ENCODE data around the gene BCKDHA.
"Not testable (repeated sequence)": the region's sequence is repeated elsewhere in the genome, so short reads cannot be mapped to it uniquely, and the experiment has no call there.

The BCKDHA gene

GRCh38 chr19:41359741-41360140, 37.9 kb upstream of the BCKDHA start:
- no peak for TF ChIP-seq POLR2A (IDR thresholded peaks at IDR 0.05; ENCODE audit: low read depth, low read length)
- DNase-seq (ENCODE audit: insufficient read length, low spot score) (no peak), FAIRE-seq (no peak)

GRCh38 chr19:41362143-41362847, 35.3 kb upstream of the BCKDHA start:
- no peak for TF ChIP-seq POLR2A (IDR thresholded peaks at IDR 0.05; ENCODE audit: low read depth, low read length)
- no peak for DNase-seq (ENCODE audit: insufficient read length, low spot score)
- no peak for FAIRE-seq

GRCh38 chr19:41363371-41363752, 34.3 kb upstream of the BCKDHA start:
- no peak for TF ChIP-seq POLR2A (IDR thresholded peaks at IDR 0.05; ENCODE audit: low read depth, low read length)
- FAIRE-seq (no peak), DNase-seq (ENCODE audit: insufficient read length, low spot score) (no peak)

GRCh38 chr19:41363753-41364523, 33.7 kb upstream of the BCKDHA start, which contains the start of gene B9D2:
Gene B9D2 (minus strand): TSS chr19:41364149. CDS start chr19:41363519, 630 bp downstream.
- TF ChIP-seq POLR2A (IDR thresholded peaks at IDR 0.05; ENCODE audit: low read depth, low read length) = peak; percentile 75
- FAIRE-seq (peak; percentile 60), DNase-seq (ENCODE audit: insufficient read length, low spot score) (peak; percentile 94)

- FAIRE-seq = no peak
- no peak for TF ChIP-seq POLR2A (IDR thresholded peaks at IDR 0.05; ENCODE audit: low read depth, low read length)
These were observed 32.9 kb upstream of the BCKDHA start for GRCh38 chr19:41364524-41365391.

GRCh38 chr19:41366089-41366488, 31.5 kb upstream of the BCKDHA start:
- FAIRE-seq = no peak
- TF ChIP-seq POLR2A (IDR thresholded peaks at IDR 0.05; ENCODE audit: low read depth, low read length) = no peak
- DNase-seq (ENCODE audit: insufficient read length, low spot score) = no peak

More at GRCh38 chr19:41364524-41365391, 32.9 kb upstream of the BCKDHA start:
- DNase-seq (ENCODE audit: insufficient read length, low spot score) = no peak

GRCh38 chr19:41367848-41368301, 29.7 kb upstream of the BCKDHA start:
- DNase-seq (ENCODE audit: insufficient read length, low spot score) (peak; percentile 65), FAIRE-seq (peak; percentile 20)
- no peak for TF ChIP-seq POLR2A (IDR thresholded peaks at IDR 0.05; ENCODE audit: low read depth, low read length)

- TF ChIP-seq POLR2A (IDR thresholded peaks at IDR 0.05; ENCODE audit: low read depth, low read length) = no peak
- DNase-seq (ENCODE audit: insufficient read length, low spot score) (no peak), FAIRE-seq (no peak)
These were observed 27.8 kb upstream of the BCKDHA start for GRCh38 chr19:41369769-41370168.

- FAIRE-seq; DNase-seq (ENCODE audit: insufficient read length, low spot score): not testable (repeated sequence)
These were observed 26.5 kb upstream of the BCKDHA start for GRCh38 chr19:41371119-41371518.

GRCh38 chr19:41371541-41371940, 26.1 kb upstream of the BCKDHA start:
- DNase-seq (ENCODE audit: insufficient read length, low spot score) (no peak), FAIRE-seq (no peak)
- TF ChIP-seq POLR2A (IDR thresholded peaks at IDR 0.05; ENCODE audit: low read depth, low read length) = no peak

GRCh38 chr19:41372501-41372900, 25.1 kb upstream of the BCKDHA start:
- no peak for TF ChIP-seq POLR2A (IDR thresholded peaks at IDR 0.05; ENCODE audit: low read depth, low read length)
- no peak for FAIRE-seq
- no peak for DNase-seq (ENCODE audit: insufficient read length, low spot score)

GRCh38 chr19:41373993-41374392, 23.6 kb upstream of the BCKDHA start:
- DNase-seq (ENCODE audit: insufficient read length, low spot score) (peak; percentile 91), FAIRE-seq (peak; percentile 20)
- no peak for TF ChIP-seq POLR2A (IDR thresholded peaks at IDR 0.05; ENCODE audit: low read depth, low read length)

- FAIRE-seq = no peak
- DNase-seq (ENCODE audit: insufficient read length, low spot score) = no peak
- TF ChIP-seq POLR2A (IDR thresholded peaks at IDR 0.05; ENCODE audit: low read depth, low read length) = no peak
These were observed 21.2 kb upstream of the BCKDHA start, which contains the start of gene TMEM91 for GRCh38 chr19:41376241-41376997. Gene TMEM91 (plus strand): TSS chr19:41376533. CDS start chr19:41378310, 1,777 bp downstream.
